ENCODE results near the gene ADORA3. TPM values are rescaled to one million over a fixed set of nuclear protein-coding genes. Genes with fewer than 3 reads are reported as not detected.

The ADORA3 gene
- polyA plus RNA-seq, 1 donor from 2014 or later, result not detected

DNA sequence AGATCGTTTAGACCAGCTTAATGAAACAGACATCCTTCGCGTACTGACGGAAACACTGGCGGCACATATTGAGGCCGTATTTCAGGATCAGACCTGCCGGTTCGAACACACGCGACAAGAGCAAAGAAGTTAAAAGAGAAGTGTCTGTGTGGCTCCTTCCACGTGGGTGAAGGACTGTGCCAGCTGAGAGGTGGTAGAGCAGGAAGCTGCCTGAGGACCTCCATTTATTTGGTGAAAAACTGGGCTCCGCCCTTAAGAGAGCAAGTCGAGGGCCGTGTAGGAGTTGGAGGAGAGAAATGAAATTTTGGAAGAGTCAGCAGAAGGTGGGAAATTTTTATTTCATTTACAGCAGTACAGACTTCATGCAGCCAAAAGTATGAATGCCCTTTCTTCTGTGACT lies 38.8 kb upstream of the ADORA3 start:
- Histone ChIP-seq H3F3A (ENCODE audit: insufficient read depth, low read length, poor library complexity, severe bottlenecking) (no peaks in the 10 kb centered on the region), H3K36me3 (ENCODE audit: insufficient read depth, low read length) (no peaks in the 10 kb centered on the region), H2AFZ (ENCODE audit: low read depth, low read length) (no peak overlapping the region), H3K4me3 (ENCODE audit: low read length) (no peak overlapping the region), H3K4me2 (ENCODE audit: low read length) (no peak overlapping the region), H3K9me3 (ENCODE audit: low read length) (no peaks in the 10 kb centered on the region), H4K20me1 (ENCODE audit: insufficient read depth) (no peaks in the 10 kb centered on the region), H3K79me2 (replicated peaks; ENCODE audit: insufficient read depth, low read length) (no peaks in the 10 kb centered on the region), H3K9me2 (ENCODE audit: insufficient read depth, low read length) (no peaks in the 10 kb centered on the region), H3K27ac (ENCODE audit: low read length) (no peak overlapping the region), H3K9ac (ENCODE audit: low read length) (no peak overlapping the region), H3K27me3 (ENCODE audit: insufficient read depth, low read depth, low read length) (no peaks in the 10 kb centered on the region)
- TF ChIP-seq RAD21 (conservative IDR thresholded peaks at IDR 0.05), result no peak
- TF ChIP-seq EP300 (conservative IDR thresholded peaks at IDR 0.05; ENCODE audit: poor library complexity, severe bottlenecking), result no peak
- no peak for TF ChIP-seq MXI1 (conservative IDR thresholded peaks at IDR 0.05; ENCODE audit: poor library complexity, severe bottlenecking)
- TF ChIP-seq, protein P1, sequence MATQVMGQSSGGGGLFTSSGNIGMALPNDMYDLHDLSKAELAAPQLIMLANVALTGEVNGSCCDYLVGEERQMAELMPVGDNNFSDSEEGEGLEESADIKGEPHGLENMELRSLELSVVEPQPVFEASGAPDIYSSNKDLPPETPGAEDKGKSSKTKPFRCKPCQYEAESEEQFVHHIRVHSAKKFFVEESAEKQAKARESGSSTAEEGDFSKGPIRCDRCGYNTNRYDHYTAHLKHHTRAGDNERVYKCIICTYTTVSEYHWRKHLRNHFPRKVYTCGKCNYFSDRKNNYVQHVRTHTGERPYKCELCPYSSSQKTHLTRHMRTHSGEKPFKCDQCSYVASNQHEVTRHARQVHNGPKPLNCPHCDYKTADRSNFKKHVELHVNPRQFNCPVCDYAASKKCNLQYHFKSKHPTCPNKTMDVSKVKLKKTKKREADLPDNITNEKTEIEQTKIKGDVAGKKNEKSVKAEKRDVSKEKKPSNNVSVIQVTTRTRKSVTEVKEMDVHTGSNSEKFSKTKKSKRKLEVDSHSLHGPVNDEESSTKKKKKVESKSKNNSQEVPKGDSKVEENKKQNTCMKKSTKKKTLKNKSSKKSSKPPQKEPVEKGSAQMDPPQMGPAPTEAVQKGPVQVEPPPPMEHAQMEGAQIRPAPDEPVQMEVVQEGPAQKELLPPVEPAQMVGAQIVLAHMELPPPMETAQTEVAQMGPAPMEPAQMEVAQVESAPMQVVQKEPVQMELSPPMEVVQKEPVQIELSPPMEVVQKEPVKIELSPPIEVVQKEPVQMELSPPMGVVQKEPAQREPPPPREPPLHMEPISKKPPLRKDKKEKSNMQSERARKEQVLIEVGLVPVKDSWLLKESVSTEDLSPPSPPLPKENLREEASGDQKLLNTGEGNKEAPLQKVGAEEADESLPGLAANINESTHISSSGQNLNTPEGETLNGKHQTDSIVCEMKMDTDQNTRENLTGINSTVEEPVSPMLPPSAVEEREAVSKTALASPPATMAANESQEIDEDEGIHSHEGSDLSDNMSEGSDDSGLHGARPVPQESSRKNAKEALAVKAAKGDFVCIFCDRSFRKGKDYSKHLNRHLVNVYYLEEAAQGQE (IDR thresholded peaks at IDR 0.05; ENCODE audit: borderline replicate concordance), result no peak
- TF ChIP-seq POLR2AphosphoS5 (IDR thresholded peaks at IDR 0.05), result no peak
- TF ChIP-seq, protein P2, sequence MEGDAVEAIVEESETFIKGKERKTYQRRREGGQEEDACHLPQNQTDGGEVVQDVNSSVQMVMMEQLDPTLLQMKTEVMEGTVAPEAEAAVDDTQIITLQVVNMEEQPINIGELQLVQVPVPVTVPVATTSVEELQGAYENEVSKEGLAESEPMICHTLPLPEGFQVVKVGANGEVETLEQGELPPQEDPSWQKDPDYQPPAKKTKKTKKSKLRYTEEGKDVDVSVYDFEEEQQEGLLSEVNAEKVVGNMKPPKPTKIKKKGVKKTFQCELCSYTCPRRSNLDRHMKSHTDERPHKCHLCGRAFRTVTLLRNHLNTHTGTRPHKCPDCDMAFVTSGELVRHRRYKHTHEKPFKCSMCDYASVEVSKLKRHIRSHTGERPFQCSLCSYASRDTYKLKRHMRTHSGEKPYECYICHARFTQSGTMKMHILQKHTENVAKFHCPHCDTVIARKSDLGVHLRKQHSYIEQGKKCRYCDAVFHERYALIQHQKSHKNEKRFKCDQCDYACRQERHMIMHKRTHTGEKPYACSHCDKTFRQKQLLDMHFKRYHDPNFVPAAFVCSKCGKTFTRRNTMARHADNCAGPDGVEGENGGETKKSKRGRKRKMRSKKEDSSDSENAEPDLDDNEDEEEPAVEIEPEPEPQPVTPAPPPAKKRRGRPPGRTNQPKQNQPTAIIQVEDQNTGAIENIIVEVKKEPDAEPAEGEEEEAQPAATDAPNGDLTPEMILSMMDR (IDR thresholded peaks at IDR 0.05; ENCODE audit: poor library complexity, severe bottlenecking), result no peak
- TF ChIP-seq SMC3 (conservative IDR thresholded peaks at IDR 0.05; ENCODE audit: poor library complexity), result no peak
- no peak for TF ChIP-seq TAF1 (IDR thresholded peaks at IDR 0.05; ENCODE audit: low read depth)
- TF ChIP-seq EZH2 (IDR thresholded peaks at IDR 0.05; ENCODE audit: borderline replicate concordance, insufficient read depth, low read length, poor library complexity, severe bottlenecking), result no peak

DNA sequence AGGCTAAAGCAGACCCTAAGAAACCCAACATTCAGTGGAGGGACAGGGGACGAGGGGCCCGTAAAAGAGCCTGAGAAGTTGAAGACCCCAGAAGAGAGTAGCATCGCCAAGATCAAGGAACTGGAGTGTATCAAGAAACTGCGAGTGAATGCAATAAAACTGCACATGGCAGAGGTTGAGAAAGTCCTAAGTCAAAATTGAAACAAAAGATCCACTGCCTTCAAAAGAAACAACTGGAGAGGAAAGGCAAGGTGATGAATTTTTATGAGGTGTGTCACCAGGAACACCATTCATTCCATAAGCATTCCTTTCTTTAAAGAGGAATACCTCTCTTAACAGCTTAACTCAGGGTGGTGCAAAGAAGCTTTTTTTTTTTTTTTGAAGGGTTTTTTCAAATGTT lies 38.3 kb upstream of the ADORA3 start:
- no peaks in the 10 kb centered on the region for H3K27me3 ChIP-seq (ENCODE audit: insufficient read depth, low read depth, low read length)
- no peaks in the 10 kb centered on the region for H3K79me2 ChIP-seq (replicated peaks; ENCODE audit: insufficient read depth, low read length)
- TF ChIP-seq SMC3 (conservative IDR thresholded peaks at IDR 0.05; ENCODE audit: poor library complexity) (no peak), POLR2AphosphoS5 (IDR thresholded peaks at IDR 0.05) (no peak), TAF1 (IDR thresholded peaks at IDR 0.05; ENCODE audit: low read depth) (no peak), EZH2 (IDR thresholded peaks at IDR 0.05; ENCODE audit: borderline replicate concordance, insufficient read depth, low read length, poor library complexity, severe bottlenecking) (no peak), MXI1 (conservative IDR thresholded peaks at IDR 0.05; ENCODE audit: poor library complexity, severe bottlenecking) (no peak), RAD21 (conservative IDR thresholded peaks at IDR 0.05) (no peak), EP300 (conservative IDR thresholded peaks at IDR 0.05; ENCODE audit: poor library complexity, severe bottlenecking) (no peak)
- TF ChIP-seq, protein P1 (IDR thresholded peaks at IDR 0.05; ENCODE audit: borderline replicate concordance), result no peak
- TF ChIP-seq, protein P2 (IDR thresholded peaks at IDR 0.05; ENCODE audit: poor library complexity, severe bottlenecking), result no peak
- H3K4me2 ChIP-seq (ENCODE audit: low read length), result no peak overlapping the region
- no peaks in the 10 kb centered on the region for H3K36me3 ChIP-seq (ENCODE audit: insufficient read depth, low read length)
- no peak overlapping the region for H3K4me3 ChIP-seq (ENCODE audit: low read length)
- no peaks in the 10 kb centered on the region for H3K9me3 ChIP-seq (ENCODE audit: low read length)
- H3K9ac ChIP-seq (ENCODE audit: low read length), result no peak overlapping the region
- no peaks in the 10 kb centered on the region for H3K9me2 ChIP-seq (ENCODE audit: insufficient read depth, low read length)
- H4K20me1 ChIP-seq (ENCODE audit: insufficient read depth), result no peaks in the 10 kb centered on the region
- H3F3A ChIP-seq (ENCODE audit: insufficient read depth, low read length, poor library complexity, severe bottlenecking), result no peaks in the 10 kb centered on the region
- H2AFZ ChIP-seq (ENCODE audit: low read depth, low read length), result no peak overlapping the region
- H3K27ac ChIP-seq (ENCODE audit: low read length), result no peak overlapping the region

Measured in neural cell (in vitro differentiated cells).